Measurements from ENCODE around the gene CYP2D6.
"Not testable (repeated sequence)": the region's sequence is repeated elsewhere in the genome, so short reads cannot be mapped to it uniquely, and the experiment has no call there.

CYP2D6 gene

GRCh38 chr22:42150727-42151590 lies 20.3 kb upstream of the CYP2D6 start:
- DNase-seq (ENCODE audit: low read depth): no peak
- no peak overlapping the region for H3K4me3 ChIP-seq (ENCODE audit: low read depth, low read length)
- no peak for TF ChIP-seq CTCF (conservative IDR thresholded peaks at IDR 0.05; ENCODE audit: low read depth, low read length)

GRCh38 chr22:42149798-42150197 lies 19.2 kb upstream of the CYP2D6 start:
- DNase-seq (ENCODE audit: low read depth); H3K4me3 ChIP-seq (ENCODE audit: low read depth, low read length): not testable (repeated sequence)

- no peak overlapping the region for H3K4me3 ChIP-seq (ENCODE audit: low read depth, low read length)
- no peak for TF ChIP-seq CTCF (conservative IDR thresholded peaks at IDR 0.05; ENCODE audit: low read depth, low read length)
- DNase-seq (ENCODE audit: low read depth): no peak
These were observed 14.6 kb upstream of the CYP2D6 start for GRCh38 chr22:42145175-42145574.

- not testable (repeated sequence) for H3K4me3 ChIP-seq (ENCODE audit: low read depth, low read length); DNase-seq (ENCODE audit: low read depth)
These were observed 13.5 kb upstream of the CYP2D6 start for GRCh38 chr22:42143859-42144822.

- no peak for DNase-seq (ENCODE audit: low read depth)
- H3K4me3 ChIP-seq (ENCODE audit: low read depth, low read length): no peak overlapping the region
- no peak for TF ChIP-seq CTCF (conservative IDR thresholded peaks at IDR 0.05; ENCODE audit: low read depth, low read length)
These were observed 12.3 kb upstream of the CYP2D6 start for GRCh38 chr22:42142771-42143461.

GRCh38 chr22:42141307-42142057 lies 10.9 kb upstream of the CYP2D6 start:
- not testable (repeated sequence) for DNase-seq (ENCODE audit: low read depth); H3K4me3 ChIP-seq (ENCODE audit: low read depth, low read length)

GRCh38 chr22:42140153-42140552 lies 9.5 kb upstream of the CYP2D6 start:
- not testable (repeated sequence) for DNase-seq (ENCODE audit: low read depth); H3K4me3 ChIP-seq (ENCODE audit: low read depth, low read length)

GRCh38 chr22:42139508-42139907 lies 8.9 kb upstream of the CYP2D6 start:
- not testable (repeated sequence) for H3K4me3 ChIP-seq (ENCODE audit: low read depth, low read length); DNase-seq (ENCODE audit: low read depth)

GRCh38 chr22:42138972-42139371 lies 8.4 kb upstream of the CYP2D6 start:
- H3K4me3 ChIP-seq (ENCODE audit: low read depth, low read length): no peak overlapping the region
- no peak for DNase-seq (ENCODE audit: low read depth)
- no peak for TF ChIP-seq CTCF (conservative IDR thresholded peaks at IDR 0.05; ENCODE audit: low read depth, low read length)
